Esophagus squamous epithelium (tissue), 4 donors: ENCODE measurements around the gene SLC35E2B.

Experiments
- POLR2A ChIP-seq, 4 donors: fragments of 450-650 bp; IDR thresholded peaks; one replicate each; pipeline ENCODE4 v1.6.1; 2017; ENCODE audit warnings: antibody characterized with exemption in 4 of 4, mild to moderate bottlenecking in 4 of 4, moderate library complexity in 3 of 4
- TF ChIP-seq, protein P1 (sequence below), 6 experiments: fragments of 450-650 bp in 4 of 6; fragments of 200-600 bp in 2 of 6; sonication (generic) in 2 of 6; IDR thresholded peaks; one replicate each; pipeline ENCODE4 v1.5.1; 2016 to 2019; ENCODE audit warnings: antibody characterized with exemption in 6 of 6, mild to moderate bottlenecking in 4 of 6, moderate library complexity in 4 of 6

DNA sequence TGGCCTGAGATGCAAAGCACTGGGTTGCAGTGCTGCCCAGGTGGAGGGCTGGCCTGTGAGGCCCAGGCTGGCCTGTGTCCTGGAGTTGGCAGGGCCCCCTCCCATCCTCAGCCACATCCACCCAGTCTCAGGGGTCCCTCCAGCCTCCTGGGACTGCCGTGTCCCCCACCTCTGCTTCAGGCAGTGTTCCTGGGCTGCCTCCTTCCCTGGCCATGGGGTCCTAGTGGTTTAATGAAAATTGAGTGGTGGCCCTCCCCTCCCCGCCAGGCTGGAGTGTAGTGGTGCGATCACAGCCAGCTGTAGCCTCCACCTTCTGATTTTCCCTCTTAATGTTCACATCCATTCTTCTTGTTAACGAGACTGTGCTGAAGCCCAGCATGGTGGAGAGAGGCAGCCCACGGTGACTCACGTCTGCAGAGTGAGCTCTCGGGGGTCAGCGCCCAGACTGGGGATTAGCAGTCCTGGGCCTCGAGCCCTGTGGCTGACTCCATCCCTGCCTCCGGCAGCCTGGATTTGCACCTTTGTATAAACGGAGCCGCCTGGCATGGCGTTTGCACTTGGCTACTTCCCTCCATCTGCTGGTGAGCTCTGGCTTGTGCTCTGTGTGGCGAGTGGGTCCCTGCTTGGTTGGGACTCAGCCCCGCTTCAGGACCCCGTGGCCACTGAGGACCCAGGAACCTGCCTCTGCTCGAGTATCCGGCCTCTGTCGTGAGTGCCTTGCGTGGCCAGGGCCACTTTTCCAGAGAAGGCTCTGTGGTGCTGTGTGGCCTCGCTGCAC is 70.4 kb downstream of the SLC35E2B start:
- TF ChIP-seq, protein P1, sequence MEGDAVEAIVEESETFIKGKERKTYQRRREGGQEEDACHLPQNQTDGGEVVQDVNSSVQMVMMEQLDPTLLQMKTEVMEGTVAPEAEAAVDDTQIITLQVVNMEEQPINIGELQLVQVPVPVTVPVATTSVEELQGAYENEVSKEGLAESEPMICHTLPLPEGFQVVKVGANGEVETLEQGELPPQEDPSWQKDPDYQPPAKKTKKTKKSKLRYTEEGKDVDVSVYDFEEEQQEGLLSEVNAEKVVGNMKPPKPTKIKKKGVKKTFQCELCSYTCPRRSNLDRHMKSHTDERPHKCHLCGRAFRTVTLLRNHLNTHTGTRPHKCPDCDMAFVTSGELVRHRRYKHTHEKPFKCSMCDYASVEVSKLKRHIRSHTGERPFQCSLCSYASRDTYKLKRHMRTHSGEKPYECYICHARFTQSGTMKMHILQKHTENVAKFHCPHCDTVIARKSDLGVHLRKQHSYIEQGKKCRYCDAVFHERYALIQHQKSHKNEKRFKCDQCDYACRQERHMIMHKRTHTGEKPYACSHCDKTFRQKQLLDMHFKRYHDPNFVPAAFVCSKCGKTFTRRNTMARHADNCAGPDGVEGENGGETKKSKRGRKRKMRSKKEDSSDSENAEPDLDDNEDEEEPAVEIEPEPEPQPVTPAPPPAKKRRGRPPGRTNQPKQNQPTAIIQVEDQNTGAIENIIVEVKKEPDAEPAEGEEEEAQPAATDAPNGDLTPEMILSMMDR (IDR thresholded peaks at IDR 0.05): no peak
- no peak for TF ChIP-seq POLR2A (IDR thresholded peaks at IDR 0.05)
